VCaP (cell line): ENCODE results near the gene PRR33.
A peak's percentile ranks its signal among the peaks of the same experiment; 100 is the strongest.
"Not testable (repeated sequence)": the region's sequence is repeated elsewhere in the genome, so short reads cannot be mapped to it uniquely, and the experiment has no call there.

Source experiments
- H3K27ac ChIP-seq: fragments of 450-650 bp; 2 replicates; pipeline ENCODE4 v1.5.1; 2017
- TF ChIP-seq, protein P1 (sequence below): fragments of 450-650 bp; conservative IDR thresholded peaks from 2 replicates; pipeline ENCODE4 v1.5.1; 2017; ENCODE audit warnings: mild to moderate bottlenecking, moderate library complexity

Gene PRR33

GRCh38 chr11:1888811-1889210 is 2.9 kb downstream of the PRR33 start:
- H3K27ac ChIP-seq, result no peak overlapping the region
- TF ChIP-seq, protein P1, sequence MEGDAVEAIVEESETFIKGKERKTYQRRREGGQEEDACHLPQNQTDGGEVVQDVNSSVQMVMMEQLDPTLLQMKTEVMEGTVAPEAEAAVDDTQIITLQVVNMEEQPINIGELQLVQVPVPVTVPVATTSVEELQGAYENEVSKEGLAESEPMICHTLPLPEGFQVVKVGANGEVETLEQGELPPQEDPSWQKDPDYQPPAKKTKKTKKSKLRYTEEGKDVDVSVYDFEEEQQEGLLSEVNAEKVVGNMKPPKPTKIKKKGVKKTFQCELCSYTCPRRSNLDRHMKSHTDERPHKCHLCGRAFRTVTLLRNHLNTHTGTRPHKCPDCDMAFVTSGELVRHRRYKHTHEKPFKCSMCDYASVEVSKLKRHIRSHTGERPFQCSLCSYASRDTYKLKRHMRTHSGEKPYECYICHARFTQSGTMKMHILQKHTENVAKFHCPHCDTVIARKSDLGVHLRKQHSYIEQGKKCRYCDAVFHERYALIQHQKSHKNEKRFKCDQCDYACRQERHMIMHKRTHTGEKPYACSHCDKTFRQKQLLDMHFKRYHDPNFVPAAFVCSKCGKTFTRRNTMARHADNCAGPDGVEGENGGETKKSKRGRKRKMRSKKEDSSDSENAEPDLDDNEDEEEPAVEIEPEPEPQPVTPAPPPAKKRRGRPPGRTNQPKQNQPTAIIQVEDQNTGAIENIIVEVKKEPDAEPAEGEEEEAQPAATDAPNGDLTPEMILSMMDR, result no peak

DNA sequence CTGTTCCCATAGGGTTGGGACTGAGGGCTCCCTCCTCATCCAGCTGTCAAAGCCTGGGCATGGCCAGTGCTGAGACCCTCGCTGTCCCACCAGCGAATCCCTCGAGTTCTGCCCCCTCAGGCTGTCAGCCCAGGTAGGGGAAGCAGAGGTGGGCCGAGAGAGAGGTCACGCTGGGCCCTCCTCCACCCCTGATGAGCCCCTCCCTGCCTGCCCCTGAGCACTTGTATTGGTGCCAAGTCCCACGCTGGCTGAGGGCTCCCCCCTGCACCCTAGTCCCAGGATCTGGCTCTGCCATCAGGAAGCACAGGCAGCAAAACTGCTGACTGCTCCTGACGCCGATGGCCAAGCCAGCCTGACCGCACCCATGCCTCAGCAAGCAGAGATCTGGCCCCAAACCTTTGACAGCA is 3.3 kb downstream of the PRR33 start:
- H3K27ac ChIP-seq, result no peak overlapping the region
- TF ChIP-seq, protein P1, result no peak

- TF ChIP-seq, protein P1, result no peak
- no peak overlapping the region for H3K27ac ChIP-seq
Measured at GRCh38 chr11:1887451-1888346, 4.0 kb downstream of the PRR33 start.

- not testable (repeated sequence) for H3K27ac ChIP-seq
Measured at GRCh38 chr11:1886551-1886950, 5.1 kb downstream of the PRR33 start.

DNA sequence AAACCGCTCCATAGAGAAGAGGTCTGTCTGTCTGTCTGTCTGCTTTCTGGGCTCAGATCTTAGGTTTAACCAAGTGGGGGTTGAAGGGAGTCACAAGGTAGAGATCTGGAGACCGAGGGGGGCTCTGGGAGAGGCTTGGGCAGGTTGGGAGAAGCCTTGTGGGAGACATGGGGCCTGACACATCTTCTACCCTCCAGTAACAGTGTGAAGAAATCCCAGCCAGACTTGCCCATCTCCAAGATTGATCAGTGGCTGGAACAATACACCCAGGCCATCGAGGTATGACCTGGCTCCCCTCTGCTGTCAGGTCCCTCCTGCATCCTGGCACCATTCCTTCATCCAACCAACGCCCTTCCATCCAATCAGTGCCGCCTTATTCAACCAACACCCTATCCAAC is 7.4 kb downstream of the PRR33 start:
- TF ChIP-seq, protein P1, result no peak
- no peak overlapping the region for H3K27ac ChIP-seq

GRCh38 chr11:1883346-1884302 is 8.1 kb downstream of the PRR33 start:
- H3K27ac ChIP-seq, result no peak overlapping the region
- TF ChIP-seq, protein P1, result no peak

GRCh38 chr11:1882265-1883238 is 9.1 kb downstream of the PRR33 start:
- TF ChIP-seq, protein P1, result peak; percentile 95
- no peak overlapping the region for H3K27ac ChIP-seq
